ENCODE data around the gene ACAN.

ACAN gene

DNA sequence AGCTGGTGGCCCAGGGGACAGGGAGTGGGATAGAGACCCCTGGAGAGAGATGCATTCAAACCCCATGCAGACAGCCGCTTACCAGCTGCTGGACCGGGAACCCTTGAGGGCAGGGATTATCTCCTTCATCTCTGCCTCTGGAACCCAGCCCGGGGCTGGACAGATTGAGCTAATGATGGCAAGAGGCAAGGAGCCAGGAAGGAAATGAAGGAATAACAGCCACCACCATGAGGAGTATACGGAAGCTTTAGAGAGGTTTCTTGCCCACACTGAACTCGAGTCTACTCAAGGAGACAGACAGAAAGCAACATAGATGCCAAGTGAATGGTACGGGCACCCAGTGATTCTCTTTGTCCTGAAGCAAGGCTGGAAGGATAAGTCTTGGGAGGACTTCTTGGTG, 68.9 kb downstream of the ACAN start:
- no peak for DNase-seq (ENCODE audit: low read depth, low spot score)
- POLR2A ChIA-PET, result no interaction called here
- CTCF ChIA-PET, result interaction anchor here (1.3 to 1.8 kb wide), 2 partner anchors 9 to 216 kb away, joined by 5 read pairs; no protein-coding TSS in a partner anchor
- no peak for TF ChIP-seq CTCF (IDR thresholded peaks at IDR 0.05; ENCODE audit: insufficient read depth, low read length, missing control alignments)
- H3K4me3 ChIP-seq (ENCODE audit: low read depth, low read length), result no peak overlapping the region

DNA sequence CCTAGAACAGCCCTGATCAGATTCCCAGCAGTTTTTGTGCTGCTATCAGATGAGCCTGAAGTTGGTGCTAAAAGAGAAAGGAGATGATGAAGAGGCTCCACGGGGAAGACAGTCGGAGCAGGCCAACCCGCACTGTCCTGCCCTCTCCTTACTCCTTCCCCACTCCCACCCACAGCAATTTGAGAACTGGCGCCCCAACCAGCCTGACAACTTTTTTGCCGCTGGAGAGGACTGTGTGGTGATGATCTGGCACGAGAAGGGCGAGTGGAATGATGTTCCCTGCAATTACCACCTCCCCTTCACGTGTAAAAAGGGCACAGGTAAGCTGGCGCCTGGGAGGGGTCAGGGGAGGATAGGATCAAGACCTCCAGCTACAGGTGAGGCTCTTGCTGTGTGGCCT, 69.5 kb downstream of the ACAN start:
- TF ChIP-seq CTCF (IDR thresholded peaks at IDR 0.05; ENCODE audit: insufficient read depth, low read length, missing control alignments), result no peak
- DNase-seq (ENCODE audit: low read depth, low spot score), result no peak
- H3K4me3 ChIP-seq (ENCODE audit: low read depth, low read length), result no peak overlapping the region
- POLR2A ChIA-PET, result no interaction called here
- CTCF ChIA-PET, result interaction anchor here (1.1 to 1.8 kb wide), 3 partner anchors 10 to 299 kb away, joined by 3 to 5 read pairs (median 5); no protein-coding TSS in a partner anchor

GRCh38 chr15:88873786-88874185, 70.5 kb downstream of the ACAN start:
- H3K4me3 ChIP-seq (ENCODE audit: low read depth, low read length), result no peak overlapping the region
- POLR2A ChIA-PET, result no interaction called here
- no peak for DNase-seq (ENCODE audit: low read depth, low spot score)
- no peak for TF ChIP-seq CTCF (IDR thresholded peaks at IDR 0.05; ENCODE audit: insufficient read depth, low read length, missing control alignments)
- CTCF ChIA-PET, result interaction anchor here (0.7 to 1.4 kb wide), 2 partner anchors 216 to 397 kb away, joined by 3 to 4 read pairs; no protein-coding TSS in a partner anchor

DNA sequence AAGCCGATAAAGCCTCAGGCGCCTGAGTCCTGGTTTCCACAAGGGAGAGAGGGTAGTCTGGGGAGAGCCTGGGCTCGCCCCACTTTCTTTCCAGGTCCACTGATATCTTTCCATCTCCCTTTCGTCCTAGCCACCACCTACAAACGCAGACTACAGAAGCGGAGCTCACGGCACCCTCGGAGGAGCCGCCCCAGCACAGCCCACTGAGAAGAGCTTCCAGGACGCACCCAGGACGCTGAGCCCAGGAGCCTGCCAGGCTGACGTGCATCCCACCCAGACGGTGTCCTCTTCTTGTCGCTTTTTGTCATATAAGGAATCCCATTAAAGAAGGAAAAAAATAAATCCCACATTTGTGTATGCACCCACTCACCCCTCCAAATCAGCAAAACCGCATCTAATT, 71.0 kb downstream of the ACAN start:
- DNase-seq (ENCODE audit: low read depth, low spot score), result no peak
- POLR2A ChIA-PET, result interaction anchor here (0.6 kb wide), 1 partner anchor 166 kb away, joined by 4 read pairs; no protein-coding TSS in a partner anchor
- no peak overlapping the region for H3K4me3 ChIP-seq (ENCODE audit: low read depth, low read length)
- CTCF ChIA-PET, result interaction anchor here (0.7 to 1.4 kb wide), 2 partner anchors 216 to 398 kb away, joined by 3 to 4 read pairs; no protein-coding TSS in a partner anchor
- TF ChIP-seq CTCF (IDR thresholded peaks at IDR 0.05; ENCODE audit: insufficient read depth, low read length, missing control alignments), result no peak

GRCh38 chr15:88874684-88875083, 71.4 kb downstream of the ACAN start:
- no peak for TF ChIP-seq CTCF (IDR thresholded peaks at IDR 0.05; ENCODE audit: insufficient read depth, low read length, missing control alignments)
- ChIA-PET POLR2A (interaction anchor here (0.6 kb wide), 1 partner anchor 166 kb away, joined by 4 read pairs; no protein-coding TSS in a partner anchor), CTCF (interaction anchor here (0.7 to 1.4 kb wide), 2 partner anchors 217 to 398 kb away, joined by 3 to 4 read pairs; no protein-coding TSS in a partner anchor)
- DNase-seq (ENCODE audit: low read depth, low spot score), result no peak
- no peak overlapping the region for H3K4me3 ChIP-seq (ENCODE audit: low read depth, low read length)

DNA sequence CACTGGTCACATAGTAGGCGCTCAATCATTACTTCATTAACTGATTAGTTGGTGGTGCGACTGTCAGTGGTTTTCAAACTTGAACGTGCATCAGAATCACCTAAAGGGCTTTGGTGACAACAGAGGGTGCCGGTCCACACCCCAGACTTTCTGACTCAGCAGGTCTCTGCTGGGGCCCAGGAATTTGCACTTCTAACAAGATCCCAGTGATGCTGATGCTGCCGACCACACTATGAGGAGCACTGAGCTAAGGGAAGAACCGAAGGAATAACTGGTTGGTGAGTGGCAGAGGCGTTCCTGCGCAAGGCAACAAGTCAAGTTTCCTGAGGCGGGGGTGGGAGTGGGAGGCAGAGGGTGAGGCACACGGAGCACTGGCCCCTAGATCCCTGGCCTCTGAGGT, 73.3 kb downstream of the ACAN start:
- DNase-seq (ENCODE audit: low read depth, low spot score), result no peak
- H3K4me3 ChIP-seq (ENCODE audit: low read depth, low read length), result no peak overlapping the region
- TF ChIP-seq CTCF (IDR thresholded peaks at IDR 0.05; ENCODE audit: insufficient read depth, low read length, missing control alignments), result no peak
- CTCF ChIA-PET, result no interaction called here
- POLR2A ChIA-PET, result interaction anchor here (0.6 kb wide), 1 partner anchor 217 kb away, joined by 4 read pairs; no protein-coding TSS in a partner anchor
